Spleen (tissue), 11 donors: Measurements from ENCODE around the gene TMEM19. TPM values are rescaled to one million over a fixed set of nuclear protein-coding genes. Genes with fewer than 3 reads are reported as not detected.

Source experiments
- DNase-seq: peaks from one replicate; pipeline ENCODE4 v3.0.0-alpha.2; 2020
- H3K27ac ChIP-seq, 8 donors: fragments of 200-600 bp; sonication (generic) in 7 of 8; 1 replicate in 4 of 8; 2 replicates in 4 of 8; pipeline versions ENCODE4 v1.5.0 to v1.8.0; 2016 to 2021; ENCODE audit warnings: inconsistent platforms in 4 of 8, mild to moderate bottlenecking in 4 of 8, moderate library complexity in 1 of 8
- H3K27me3 ChIP-seq, 7 donors: fragments of 200-600 bp; sonication (generic) in 6 of 7; replicated peaks in 1 of 7; 1 replicate in 4 of 7; 2 replicates in 3 of 7; pipeline versions ENCODE4 v1.5.0 to v1.8.0; 2016 to 2021; ENCODE audit warnings: inconsistent platforms in 3 of 7, mild to moderate bottlenecking in 1 of 7
- H3K36me3 ChIP-seq, 6 donors: fragments of 200-600 bp; sonication (generic) in 5 of 6; 1 replicate in 4 of 6; 2 replicates in 2 of 6; pipeline versions ENCODE4 v1.5.0 to v1.8.0; 2016 to 2021; ENCODE audit warnings: inconsistent platforms in 2 of 6
- H3K4me1 ChIP-seq, 6 donors: fragments of 200-600 bp; sonication (generic) in 5 of 6; 1 replicate in 3 of 6; 2 replicates in 3 of 6; pipeline versions ENCODE4 v1.5.0 to v1.8.0; 2016 to 2021; ENCODE audit warnings: inconsistent platforms in 3 of 6
- H3K4me3 ChIP-seq, 8 donors: fragments of 200-600 bp; sonication (generic) in 7 of 8; 1 replicate in 4 of 8; 2 replicates in 4 of 8; pipeline versions ENCODE4 v1.5.0 to v1.8.0; 2016 to 2021; ENCODE audit warnings: inconsistent platforms in 4 of 8, mild to moderate bottlenecking in 4 of 8, moderate library complexity in 2 of 8
- H3K9me3 ChIP-seq, 8 donors: fragments of 200-600 bp; sonication (generic) in 7 of 8; 1 replicate in 4 of 8; 2 replicates in 4 of 8; pipeline versions ENCODE4 v1.5.0 to v1.8.0; 2016 to 2021; ENCODE audit warnings: inconsistent platforms in 4 of 8
- POLR2A ChIP-seq, 3 donors: fragments of 450-650 bp; IDR thresholded peaks; one replicate each; pipeline ENCODE4 v1.5.1; 2017; ENCODE audit warnings: antibody characterized with exemption in 3 of 3, mild to moderate bottlenecking in 1 of 3
- POLR2AphosphoS5 ChIP-seq, 3 donors: sonication (generic); formaldehyde crosslinking; IDR thresholded peaks; one replicate each; pipeline ENCODE4 v1.5.1; 2017; ENCODE audit warnings: antibody characterized with exemption in 3 of 3
- WGBS, 5 donors: extraction: QIAGEN DNeasy Blood & Tissue Kit in 3 of 5; methylation state at CpG; one replicate each; pipeline versions ENCODE4 v1.1.5 to v1.1.7; 2013 to 2018; 5-methylcytosine and 5-hydroxymethylcytosine counted together
- intact Hi-C: fragments of 100-400 bp; cut with DNase I; formaldehyde crosslinking; loops from one replicate; pipeline ENCODE4 v1.15.0; 2023; ENCODE audit warnings: low total_unique reads
- polyA plus RNA-seq, 3 donors: library from polyadenylated mRNA; stranded (reverse); fragments of 200-250 nt; gene quantifications; one replicate each; pipeline ENCODE4 v1.2.1, GENCODE V29; 2013
- total RNA-seq, 7 donors: library from RNA; depleted of rRNA in 3 of 7; stranded (reverse); fragments of >200 nt in 3 of 7; fragmentation: NEBNext Ultra II Directional in 4 of 7; extraction: Animal tissue kit (Norgen Biotek cat#: 25700) in 4 of 7; gene quantifications; one replicate each; pipeline versions ENCODE4 v1.1.0 to v1.2.1, GENCODE V29; 2016 to 2021
- TF ChIP-seq, protein P1 (sequence below), 11 experiments: fragments of 200-600 bp in 7 of 11; fragments of 450-650 bp in 4 of 11; sonication (generic) in 4 of 11; IDR thresholded peaks in 8 of 11; conservative IDR thresholded peaks in 3 of 11; 1 replicate in 7 of 11; 2 replicates in 4 of 11; pipeline versions ENCODE4 v1.4.0 to v1.8.0; 2016 to 2021; ENCODE audit warnings: antibody characterized with exemption in 11 of 11, inconsistent platforms in 4 of 11, mild to moderate bottlenecking in 1 of 11
- donor health status: healthy with polysubstance abuse.
- donor health status: DM: no; HTN: no; CAD: no; lungs with moderate emphysema.
- donor health status: DM: no; HTN: no; CAD: no.
- donor health status: Bipolar disorder and iron deficiency.
- donor health status: healthy.
- donor health status: DM: no; HTN: no; CAD: no.
- donor health status: DM: yes; HTN: yes; CAD: no.

The TMEM19 gene
- total and polyA plus RNA-seq, 10 donors: 15.0 to 42.4 (median 29.6) TPM

DNA sequence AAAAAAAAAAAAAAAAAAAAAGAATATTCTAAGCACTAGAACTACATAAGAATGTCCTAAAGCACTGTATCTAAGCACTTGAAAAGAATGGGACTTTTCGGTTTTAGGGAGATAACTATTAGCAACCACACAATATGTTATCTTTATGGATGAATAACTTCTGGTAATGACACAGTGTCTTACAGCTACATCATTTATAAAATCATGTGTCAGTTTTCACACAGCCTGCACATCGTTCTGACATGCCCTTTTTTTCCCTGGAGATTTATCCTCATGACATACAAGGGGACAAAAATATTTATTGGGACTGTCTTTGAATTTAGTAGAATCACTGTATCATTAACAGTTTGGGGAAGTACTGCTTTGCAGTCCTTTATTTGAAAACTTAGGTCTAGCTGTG, 17.3 kb downstream of the TMEM19 start:
- Histone ChIP-seq H3K27me3 (no peaks in the 10 kb centered on the region), H3K4me3 (no peak overlapping the region), H3K4me1 (peaks cover 0 to 8% (median 0%) of the 10 kb centered on the region in 6 donors), H3K27ac (no peak overlapping the region), H3K36me3 (peaks cover 0 to 88% (median 34%) of the 10 kb centered on the region in 6 donors), H3K9me3 (no peaks in the 10 kb centered on the region)
- no peak for DNase-seq
- intact Hi-C loops: no loop called here
- WGBS, 5 donors: 69 to 84% (median 82%) methylated on average over 2 of the region's 2 CpGs
- TF ChIP-seq POLR2A (IDR thresholded peaks at IDR 0.05) (no peak), POLR2AphosphoS5 (IDR thresholded peaks at IDR 0.05) (no peak)
- TF ChIP-seq, protein P1, sequence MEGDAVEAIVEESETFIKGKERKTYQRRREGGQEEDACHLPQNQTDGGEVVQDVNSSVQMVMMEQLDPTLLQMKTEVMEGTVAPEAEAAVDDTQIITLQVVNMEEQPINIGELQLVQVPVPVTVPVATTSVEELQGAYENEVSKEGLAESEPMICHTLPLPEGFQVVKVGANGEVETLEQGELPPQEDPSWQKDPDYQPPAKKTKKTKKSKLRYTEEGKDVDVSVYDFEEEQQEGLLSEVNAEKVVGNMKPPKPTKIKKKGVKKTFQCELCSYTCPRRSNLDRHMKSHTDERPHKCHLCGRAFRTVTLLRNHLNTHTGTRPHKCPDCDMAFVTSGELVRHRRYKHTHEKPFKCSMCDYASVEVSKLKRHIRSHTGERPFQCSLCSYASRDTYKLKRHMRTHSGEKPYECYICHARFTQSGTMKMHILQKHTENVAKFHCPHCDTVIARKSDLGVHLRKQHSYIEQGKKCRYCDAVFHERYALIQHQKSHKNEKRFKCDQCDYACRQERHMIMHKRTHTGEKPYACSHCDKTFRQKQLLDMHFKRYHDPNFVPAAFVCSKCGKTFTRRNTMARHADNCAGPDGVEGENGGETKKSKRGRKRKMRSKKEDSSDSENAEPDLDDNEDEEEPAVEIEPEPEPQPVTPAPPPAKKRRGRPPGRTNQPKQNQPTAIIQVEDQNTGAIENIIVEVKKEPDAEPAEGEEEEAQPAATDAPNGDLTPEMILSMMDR (IDR thresholded peaks at IDR 0.05 in 8 of 11, conservative IDR thresholded peaks at IDR 0.05 in 3 of 11): no peak

DNA sequence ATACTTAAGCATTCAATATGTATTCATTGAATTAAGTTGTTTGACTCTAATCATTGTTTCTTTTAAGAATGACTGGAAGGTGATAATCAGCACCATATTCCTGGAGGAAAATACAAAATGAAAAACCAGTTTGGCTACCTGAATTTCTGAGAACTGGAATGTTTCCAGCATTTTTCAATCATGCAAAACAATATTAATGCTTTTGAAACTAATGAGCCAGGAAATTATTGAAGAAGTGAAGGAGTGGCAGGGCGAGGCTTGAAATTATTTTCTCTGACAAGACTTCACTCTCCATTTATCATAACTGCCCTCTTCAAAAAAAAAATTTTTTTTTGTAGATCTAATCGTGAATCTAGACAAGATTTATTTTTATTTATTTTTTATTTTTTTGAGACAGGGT, 19.0 kb downstream of the TMEM19 start:
- 87 to 95% (median 90%) methylated on average over 2 of the region's 2 CpGs for WGBS, 5 donors
- Histone ChIP-seq H3K4me1 (no peaks in the 10 kb centered on the region), H3K36me3 (peaks cover 0 to 70% (median 18%) of the 10 kb centered on the region in 6 donors), H3K27me3 (no peaks in the 10 kb centered on the region), H3K9me3 (no peaks in the 10 kb centered on the region), H3K27ac (no peak overlapping the region), H3K4me3 (no peak overlapping the region)
- TF ChIP-seq, protein P1 (IDR thresholded peaks at IDR 0.05 in 8 of 11, conservative IDR thresholded peaks at IDR 0.05 in 3 of 11): no peak
- TF ChIP-seq POLR2A (IDR thresholded peaks at IDR 0.05) (no peak), POLR2AphosphoS5 (IDR thresholded peaks at IDR 0.05) (no peak)
- intact Hi-C loops: no loop called here
- DNase-seq: no peak

DNA sequence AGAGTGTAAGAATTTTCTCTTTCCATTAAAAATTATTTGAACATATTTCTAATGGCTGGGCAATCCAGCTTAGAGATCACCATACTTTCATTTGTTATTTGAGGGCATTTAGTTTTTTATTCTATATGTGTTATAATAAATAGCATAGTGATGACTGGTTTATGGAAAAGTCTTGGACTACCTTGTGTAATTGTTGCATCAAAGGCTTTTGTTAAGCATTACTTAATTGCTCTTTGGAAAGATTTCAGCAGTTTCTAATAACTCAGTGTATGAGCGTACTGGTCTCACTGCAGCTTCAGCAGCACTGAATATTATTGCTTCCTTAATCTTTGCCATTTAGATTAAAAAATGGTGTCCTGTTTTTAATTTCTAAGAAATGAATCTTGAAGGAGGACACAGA, 22.8 kb downstream of the TMEM19 start:
- no peak overlapping the region for H3K4me3 ChIP-seq
- H3K9me3 ChIP-seq: peaks cover 0 to 29% (median 18%) of the 10 kb centered on the region in 8 donors
- H3K27ac ChIP-seq: no peak overlapping the region
- peaks cover 0 to 36% (median 4%) of the 10 kb centered on the region in 6 donors for H3K36me3 ChIP-seq
- intact Hi-C loops: no loop called here
- no peaks in the 10 kb centered on the region for H3K4me1 ChIP-seq
- DNase-seq: no peak
- WGBS, 5 donors: 55 to 100% (median 96%) methylated on average over 1 of the region's 1 CpG
- H3K27me3 ChIP-seq: no peaks in the 10 kb centered on the region
- TF ChIP-seq POLR2A (IDR thresholded peaks at IDR 0.05) (no peak), POLR2AphosphoS5 (IDR thresholded peaks at IDR 0.05) (no peak)
- TF ChIP-seq, protein P1 (IDR thresholded peaks at IDR 0.05 in 8 of 11, conservative IDR thresholded peaks at IDR 0.05 in 3 of 11): no peak

DNA sequence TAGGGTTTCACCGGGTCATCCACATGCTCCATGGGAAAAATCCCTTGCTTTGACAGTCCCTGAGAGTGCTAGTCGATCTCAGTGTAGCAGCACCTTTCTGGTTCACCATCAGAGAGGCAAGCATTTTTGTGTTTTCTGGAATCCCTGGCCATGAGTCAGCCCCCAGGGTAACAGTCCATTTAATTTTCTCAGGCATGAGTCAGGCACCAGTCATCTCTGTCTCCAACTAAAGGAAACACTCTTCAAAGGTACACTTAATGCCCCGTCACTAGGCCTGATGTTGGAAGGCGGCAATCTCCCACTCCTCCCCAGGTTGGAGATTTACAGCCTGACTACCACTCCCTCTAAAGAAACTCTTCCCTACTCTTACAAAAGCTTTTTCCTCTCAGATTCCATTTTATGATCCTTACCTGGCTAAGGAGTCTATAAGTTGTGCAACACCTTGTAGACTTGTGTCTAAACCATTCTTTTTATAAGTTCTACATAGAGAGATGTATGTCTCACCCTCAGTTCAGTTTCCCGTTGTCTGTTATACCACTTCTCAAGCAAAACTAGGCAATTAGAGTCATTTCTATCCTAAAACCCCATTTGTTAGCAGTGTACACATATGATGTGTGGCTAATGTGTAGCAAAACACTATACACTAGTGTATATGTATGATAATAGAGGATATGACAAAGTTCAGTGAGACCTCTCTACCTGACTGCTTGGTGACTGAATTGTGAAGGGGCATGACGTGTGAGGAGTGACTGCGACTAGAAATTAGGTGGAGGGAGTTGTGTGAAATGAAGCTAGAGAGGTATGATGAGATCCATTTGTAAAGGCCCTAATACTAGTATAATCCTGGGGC, 24.6 kb downstream of the TMEM19 start:
- H3K9me3 ChIP-seq: peaks cover 0 to 47% (median 36%) of the 10 kb centered on the region in 8 donors
- H3K36me3 ChIP-seq: peaks cover 0 to 19% (median 2%) of the 10 kb centered on the region in 6 donors
- no peaks in the 10 kb centered on the region for H3K4me1 ChIP-seq
- TF ChIP-seq POLR2AphosphoS5 (IDR thresholded peaks at IDR 0.05) (no peak), POLR2A (IDR thresholded peaks at IDR 0.05) (no peak)
- TF ChIP-seq, protein P1 (IDR thresholded peaks at IDR 0.05 in 8 of 11, conservative IDR thresholded peaks at IDR 0.05 in 3 of 11): no peak
- H3K27me3 ChIP-seq: no peaks in the 10 kb centered on the region
- DNase-seq: no peak
- H3K27ac ChIP-seq: no peak overlapping the region
- no peak overlapping the region for H3K4me3 ChIP-seq
- WGBS, 5 donors: 91 to 94% (median 94%) methylated on average over 7 of the region's 7 CpGs
- intact Hi-C loops: no loop called here
